ENCODE results near the gene ZSCAN5A. TPM values are rescaled to one million over a fixed set of nuclear protein-coding genes. Genes with fewer than 3 reads are reported as not detected.
A peak's percentile ranks its signal among the peaks of the same experiment; 100 is the strongest.

ZSCAN5A gene
- total RNA-seq, 1 donor from 2014 or later, result 14.8 TPM

DNA sequence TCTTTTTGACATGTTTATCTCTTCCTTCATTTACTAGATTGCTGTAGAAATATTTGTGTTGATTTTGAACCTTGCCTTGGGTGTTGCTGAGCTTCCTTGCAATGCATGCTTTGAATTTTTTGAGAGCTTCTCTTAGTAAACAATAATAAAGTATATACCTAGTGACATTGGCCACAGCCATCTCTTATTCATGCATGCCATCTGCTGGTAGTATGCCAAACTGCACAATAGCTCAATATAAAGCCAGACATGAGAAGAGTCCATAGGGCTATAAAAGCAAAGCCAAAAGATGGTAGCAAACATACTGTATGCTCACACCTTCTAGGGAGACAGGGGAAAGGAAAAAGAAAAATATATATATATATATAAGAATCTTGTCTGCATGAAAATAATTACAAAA lies 18.9 kb upstream of the ZSCAN5A start:
- TF ChIP-seq, protein P1, sequence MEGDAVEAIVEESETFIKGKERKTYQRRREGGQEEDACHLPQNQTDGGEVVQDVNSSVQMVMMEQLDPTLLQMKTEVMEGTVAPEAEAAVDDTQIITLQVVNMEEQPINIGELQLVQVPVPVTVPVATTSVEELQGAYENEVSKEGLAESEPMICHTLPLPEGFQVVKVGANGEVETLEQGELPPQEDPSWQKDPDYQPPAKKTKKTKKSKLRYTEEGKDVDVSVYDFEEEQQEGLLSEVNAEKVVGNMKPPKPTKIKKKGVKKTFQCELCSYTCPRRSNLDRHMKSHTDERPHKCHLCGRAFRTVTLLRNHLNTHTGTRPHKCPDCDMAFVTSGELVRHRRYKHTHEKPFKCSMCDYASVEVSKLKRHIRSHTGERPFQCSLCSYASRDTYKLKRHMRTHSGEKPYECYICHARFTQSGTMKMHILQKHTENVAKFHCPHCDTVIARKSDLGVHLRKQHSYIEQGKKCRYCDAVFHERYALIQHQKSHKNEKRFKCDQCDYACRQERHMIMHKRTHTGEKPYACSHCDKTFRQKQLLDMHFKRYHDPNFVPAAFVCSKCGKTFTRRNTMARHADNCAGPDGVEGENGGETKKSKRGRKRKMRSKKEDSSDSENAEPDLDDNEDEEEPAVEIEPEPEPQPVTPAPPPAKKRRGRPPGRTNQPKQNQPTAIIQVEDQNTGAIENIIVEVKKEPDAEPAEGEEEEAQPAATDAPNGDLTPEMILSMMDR (IDR thresholded peaks at IDR 0.05), result peak; percentile 74
- H3K4me3 ChIP-seq, result no peak overlapping the region
- H3K36me3 ChIP-seq, result no peaks in the 10 kb centered on the region
- H3K9me3 ChIP-seq, result no peaks in the 10 kb centered on the region
- DNase-seq (no peak), ATAC-seq (peak; percentile 90)
- H3K27me3 ChIP-seq, result no peaks in the 10 kb centered on the region
- intact Hi-C loops (cut with DNase I), result loop anchor here (5.0 kb wide), 1 partner anchor 256 kb away; no protein-coding TSS in a partner anchor
- no peaks in the 10 kb centered on the region for H3K4me1 ChIP-seq
- H3K27ac ChIP-seq, result no peak overlapping the region

DNA sequence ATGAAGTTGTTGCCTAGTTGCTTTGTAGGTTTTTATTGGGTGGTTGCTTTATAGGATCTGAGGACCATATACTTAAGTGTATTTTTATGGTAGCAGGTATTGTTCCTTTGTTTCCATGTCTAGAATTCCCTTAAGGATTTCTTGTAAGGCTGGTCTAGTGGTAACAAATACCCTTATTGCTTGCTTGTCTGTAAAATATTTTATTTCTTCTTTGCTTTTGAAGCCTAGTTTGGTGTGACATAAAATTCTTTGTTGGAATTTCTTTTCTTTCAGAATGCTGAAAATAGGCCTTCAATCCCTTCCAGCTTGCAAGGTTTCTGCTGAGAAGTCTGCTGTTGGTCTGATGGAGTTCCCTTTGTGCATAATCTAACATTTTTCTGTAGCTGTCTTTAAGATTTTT lies 18.1 kb upstream of the ZSCAN5A start:
- intact Hi-C loops (cut with DNase I), result loop anchor here (5.0 kb wide), 1 partner anchor 255 kb away; no protein-coding TSS in a partner anchor
- DNase-seq (no peak), ATAC-seq (no peak)
- Histone ChIP-seq H3K4me1 (no peaks in the 10 kb centered on the region), H3K27ac (no peak overlapping the region), H3K36me3 (no peaks in the 10 kb centered on the region), H3K9me3 (no peaks in the 10 kb centered on the region), H3K4me3 (no peak overlapping the region), H3K27me3 (no peaks in the 10 kb centered on the region)
- TF ChIP-seq, protein P1 (IDR thresholded peaks at IDR 0.05), result no peak

DNA sequence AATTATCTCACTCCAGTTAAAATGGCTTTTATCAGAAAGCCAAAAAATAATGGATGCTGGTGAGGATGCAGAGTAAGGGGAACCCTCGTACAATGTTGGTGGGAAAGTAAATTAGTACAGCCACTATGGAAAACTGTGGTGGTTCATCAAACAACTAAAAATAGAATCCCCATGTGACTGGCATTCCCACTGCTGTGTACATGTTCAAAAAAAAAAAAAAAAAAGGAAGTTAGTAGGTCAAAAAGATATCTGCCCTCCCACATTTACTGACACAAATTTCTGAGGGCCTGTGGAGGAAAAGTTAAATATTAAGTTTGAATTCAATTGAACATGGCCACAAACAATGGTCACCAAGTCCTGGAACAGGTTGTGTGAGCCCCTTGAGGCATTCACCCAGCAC lies 9.8 kb upstream of the ZSCAN5A start:
- no peaks in the 10 kb centered on the region for H3K36me3 ChIP-seq
- no peaks in the 10 kb centered on the region for H3K27me3 ChIP-seq
- intact Hi-C loops (cut with DNase I), result no loop called here
- ATAC-seq, result peak; percentile 21
- no peaks in the 10 kb centered on the region for H3K4me1 ChIP-seq
- H3K27ac ChIP-seq, result no peak overlapping the region
- TF ChIP-seq, protein P1 (IDR thresholded peaks at IDR 0.05), result no peak
- H3K9me3 ChIP-seq, result no peaks in the 10 kb centered on the region
- no peak for DNase-seq
- H3K4me3 ChIP-seq, result no peak overlapping the region

DNA sequence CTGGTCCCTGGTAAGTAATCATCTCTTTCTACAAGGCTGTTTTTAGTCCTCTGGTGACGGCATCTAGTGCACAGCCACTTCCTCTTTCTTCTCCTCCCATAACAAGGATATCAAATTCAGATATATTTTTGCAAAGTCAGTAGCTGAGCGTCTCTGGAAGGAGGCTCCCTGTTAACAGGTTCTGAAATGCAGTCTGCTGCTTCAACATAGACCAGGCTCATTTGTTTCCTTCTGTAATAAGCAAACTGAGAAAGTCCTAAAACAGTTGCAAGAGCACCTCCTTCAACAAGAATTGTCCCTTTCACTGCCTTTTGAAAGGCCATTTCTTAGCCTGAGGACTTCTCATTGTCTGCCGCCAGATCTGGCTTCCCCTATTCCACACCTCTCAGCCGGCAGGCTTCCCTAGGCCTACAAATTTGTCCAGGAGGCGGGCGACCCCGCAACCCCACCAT lies 7.4 kb upstream of the ZSCAN5A start:
- H3K4me3 ChIP-seq, result no peak overlapping the region
- intact Hi-C loops (cut with DNase I), result no loop called here
- H3K36me3 ChIP-seq, result no peaks in the 10 kb centered on the region
- no peaks in the 10 kb centered on the region for H3K27me3 ChIP-seq
- H3K4me1 ChIP-seq, result no peaks in the 10 kb centered on the region
- TF ChIP-seq, protein P1 (IDR thresholded peaks at IDR 0.05), result no peak
- peak overlapping the region; percentile 32 for H3K27ac ChIP-seq
- ATAC-seq (peak; percentile 65), DNase-seq (no peak)
- no peaks in the 10 kb centered on the region for H3K9me3 ChIP-seq

DNA sequence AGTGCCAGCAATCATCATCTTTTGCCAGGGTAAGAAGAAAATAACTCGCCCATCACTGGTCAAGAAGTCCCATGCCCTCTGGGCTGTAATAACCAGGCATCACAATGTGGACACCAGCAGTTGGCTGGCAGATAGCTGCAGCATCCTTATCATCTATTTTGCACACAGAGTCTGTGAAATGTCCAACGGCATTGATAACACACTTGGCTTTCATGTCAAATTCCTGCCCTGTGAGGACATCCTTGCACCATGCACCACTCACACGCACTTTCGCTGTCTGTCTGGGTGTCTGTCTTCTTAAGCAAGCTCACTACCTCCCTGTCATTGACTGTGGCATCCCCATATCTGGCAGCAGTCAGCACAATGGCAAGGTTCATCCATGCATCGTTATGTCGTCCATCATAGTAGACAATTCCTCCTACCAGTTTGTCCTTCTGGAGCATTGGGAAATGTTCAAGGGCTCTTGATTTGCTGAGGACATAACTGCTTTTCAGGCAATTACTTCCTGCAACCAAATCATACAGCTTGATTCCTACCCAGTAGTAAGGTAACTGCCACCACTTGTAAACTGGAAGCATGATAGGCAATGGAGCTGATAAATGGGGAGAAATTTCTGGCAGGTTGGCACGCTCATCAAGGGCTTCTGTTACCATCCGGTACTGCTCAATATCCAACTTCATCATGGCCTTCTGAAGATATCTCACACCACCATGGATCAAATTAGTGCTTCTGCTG lies 6.8 kb upstream of the ZSCAN5A start:
- H3K27me3 ChIP-seq, result no peaks in the 10 kb centered on the region
- no peaks in the 10 kb centered on the region for H3K9me3 ChIP-seq
- DNase-seq (no peak), ATAC-seq (no peak)
- H3K4me3 ChIP-seq, result no peak overlapping the region
- H3K27ac ChIP-seq, result no peak overlapping the region
- intact Hi-C loops (cut with DNase I), result no loop called here
- no peaks in the 10 kb centered on the region for H3K36me3 ChIP-seq
- TF ChIP-seq, protein P1 (IDR thresholded peaks at IDR 0.05), result no peak
- H3K4me1 ChIP-seq, result no peaks in the 10 kb centered on the region

Measured in upper lobe of right lung (tissue), 1 donor.